OCI-LY3 (cell line): ENCODE results near the gene CAMK1D.

Source experiments
- EZH2phosphoT487 ChIP-seq: fragments of 200-600 bp; shearing (Covaris generic); IDR thresholded peaks from 2 replicates; pipeline ENCODE4 v1.6.1; 2018; ENCODE audit warnings: antibody characterized with exemption, mixed run types, low read depth
- TF ChIP-seq, protein P1 (sequence below): fragments of 200-600, 300-600 bp; sonication (generic); IDR thresholded peaks from 2 replicates; pipeline ENCODE4 v1.5.1; 2014; ENCODE audit warnings: antibody characterized with exemption, low read length, low read depth

DNA sequence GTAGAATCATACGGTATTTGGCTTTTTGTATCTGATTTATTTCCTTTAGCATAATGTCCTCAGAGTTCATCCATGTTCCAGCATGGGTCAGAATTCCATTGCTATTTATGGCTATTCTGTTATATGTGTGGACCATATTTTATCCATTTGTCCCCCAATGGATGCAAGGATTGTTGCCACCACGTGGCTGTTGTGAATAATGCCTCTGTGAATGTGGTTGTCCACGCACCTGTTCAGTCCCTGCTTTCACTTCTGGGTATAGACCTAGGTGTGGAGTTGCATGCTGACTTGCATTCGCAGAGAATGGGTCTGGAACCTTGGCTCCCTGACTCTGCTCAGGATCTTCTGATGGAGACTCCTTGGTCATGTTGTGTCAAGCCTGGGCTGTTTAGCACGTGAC is 199.9 kb downstream of the CAMK1D start:
- TF ChIP-seq, protein P1, sequence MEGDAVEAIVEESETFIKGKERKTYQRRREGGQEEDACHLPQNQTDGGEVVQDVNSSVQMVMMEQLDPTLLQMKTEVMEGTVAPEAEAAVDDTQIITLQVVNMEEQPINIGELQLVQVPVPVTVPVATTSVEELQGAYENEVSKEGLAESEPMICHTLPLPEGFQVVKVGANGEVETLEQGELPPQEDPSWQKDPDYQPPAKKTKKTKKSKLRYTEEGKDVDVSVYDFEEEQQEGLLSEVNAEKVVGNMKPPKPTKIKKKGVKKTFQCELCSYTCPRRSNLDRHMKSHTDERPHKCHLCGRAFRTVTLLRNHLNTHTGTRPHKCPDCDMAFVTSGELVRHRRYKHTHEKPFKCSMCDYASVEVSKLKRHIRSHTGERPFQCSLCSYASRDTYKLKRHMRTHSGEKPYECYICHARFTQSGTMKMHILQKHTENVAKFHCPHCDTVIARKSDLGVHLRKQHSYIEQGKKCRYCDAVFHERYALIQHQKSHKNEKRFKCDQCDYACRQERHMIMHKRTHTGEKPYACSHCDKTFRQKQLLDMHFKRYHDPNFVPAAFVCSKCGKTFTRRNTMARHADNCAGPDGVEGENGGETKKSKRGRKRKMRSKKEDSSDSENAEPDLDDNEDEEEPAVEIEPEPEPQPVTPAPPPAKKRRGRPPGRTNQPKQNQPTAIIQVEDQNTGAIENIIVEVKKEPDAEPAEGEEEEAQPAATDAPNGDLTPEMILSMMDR = no peak
- no peak for TF ChIP-seq EZH2phosphoT487
